ENCODE measurements around the gene CTBP1. TPM values are rescaled to one million over a fixed set of nuclear protein-coding genes. Genes with fewer than 3 reads are reported as not detected.

CTBP1 gene
- total and polyA plus RNA-seq, 2 of the 8 experiments (the other 6 are each of a cell fraction or from before 2014, with no cell fraction given) = 128 to 185 TPM

GRCh38 chr4:1177274-1178141 is 71.4 kb downstream of the CTBP1 start (continued):
- TF ChIP-seq CHD7 (IDR thresholded peaks at IDR 0.05; ENCODE audit: insufficient replicate concordance, low read length) (no peak), E2F6 (IDR thresholded peaks at IDR 0.05) (no peak), CHD2 (IDR thresholded peaks at IDR 0.05; ENCODE audit: low read length) (no peak), POU5F1 (IDR thresholded peaks at IDR 0.05; ENCODE audit: low read depth, low read length) (no peak), CEBPB (IDR thresholded peaks at IDR 0.05; ENCODE audit: low read depth, low read length) (no peak)
